Iris pigment epithelial cell (primary cell): ENCODE measurements around the gene RADX.

Experiments used
- DNase-seq: peaks from one replicate; pipeline ENCODE4 v3.0.0-alpha.2; 2011; ENCODE audit warnings: low read depth

RADX gene

DNA sequence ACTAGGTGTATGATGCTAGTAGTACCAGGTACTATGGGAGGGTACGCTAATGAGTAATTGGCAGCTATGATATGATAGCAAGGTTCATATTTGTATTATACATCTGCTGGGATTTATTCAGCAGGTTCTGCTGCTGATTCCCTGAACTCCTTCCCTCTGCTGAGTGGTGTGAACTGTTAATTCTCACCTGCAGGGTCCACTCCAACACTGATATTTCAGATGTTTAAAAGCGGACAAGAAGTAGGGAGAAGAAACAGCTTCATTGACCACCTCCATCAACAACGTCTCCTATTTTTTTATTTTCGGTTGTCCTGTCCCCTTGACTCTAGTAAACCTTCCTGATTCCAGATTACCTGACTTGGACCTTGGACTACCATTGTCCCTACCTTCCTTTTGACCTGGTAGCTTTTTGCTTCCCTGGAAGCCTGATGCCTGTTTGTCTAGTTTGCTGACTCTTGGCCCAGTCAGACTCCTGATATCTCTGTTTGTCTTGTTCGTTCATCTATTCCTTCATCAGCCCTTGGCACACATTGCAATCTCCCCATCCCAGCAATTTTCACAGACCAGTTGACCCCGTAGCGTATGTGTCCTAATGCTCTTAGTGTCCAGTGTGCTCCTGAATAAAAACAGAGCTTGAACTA, 80.8 kb downstream of the RADX start:
- DNase-seq: no peak

DNA sequence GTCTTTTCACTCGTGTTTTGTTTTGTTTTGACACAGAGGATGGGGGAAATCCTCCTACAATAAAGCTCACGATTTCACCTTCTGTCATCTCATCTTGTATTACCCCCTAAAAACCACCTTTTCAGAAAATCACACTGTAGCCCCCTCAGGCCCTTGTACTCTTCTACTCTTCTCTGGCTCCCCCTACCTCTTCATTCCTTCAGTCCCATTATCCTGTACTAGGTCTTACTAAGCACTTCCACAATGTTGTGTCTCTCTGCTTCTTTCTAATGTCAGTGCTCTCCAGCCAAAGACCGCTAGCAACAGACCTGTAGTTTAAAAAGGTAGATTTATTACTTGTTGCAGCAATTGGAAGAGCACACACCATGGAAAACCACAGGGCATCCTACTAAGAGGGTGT, 84.7 kb downstream of the RADX start:
- DNase-seq: no peak

GRCh38 chrX:106698693-106699092, 86.9 kb downstream of the RADX start:
- DNase-seq: peak; percentile 35

- no peak for DNase-seq
Observed at GRCh38 chrX:106702636-106703035, 90.9 kb downstream of the RADX start.

GRCh38 chrX:106706466-106706865, 94.7 kb downstream of the RADX start:
- DNase-seq: no peak

GRCh38 chrX:106707771-106708454, 96.1 kb downstream of the RADX start:
- peak; percentile 90 for DNase-seq

DNA sequence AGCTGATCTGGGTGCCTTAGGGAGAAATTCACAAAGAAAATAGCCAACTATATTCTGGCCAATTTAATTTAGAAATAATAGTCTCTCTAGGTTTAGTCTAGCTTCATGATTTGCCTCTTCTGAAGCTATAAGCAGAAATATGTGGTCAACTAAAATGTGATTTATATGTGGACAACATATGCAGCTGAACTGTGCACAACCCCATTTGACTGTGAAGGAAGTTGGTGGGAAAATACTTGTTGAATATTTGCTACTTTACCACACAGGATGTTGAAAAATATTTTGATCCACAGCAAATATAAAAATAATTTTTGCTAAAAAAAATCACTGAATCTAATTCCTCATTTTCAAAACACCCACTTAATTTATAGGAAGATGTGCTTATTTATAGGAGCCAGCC, 99.0 kb downstream of the RADX start:
- DNase-seq: peak; percentile 7

- DNase-seq: no peak
Observed at GRCh38 chrX:106711375-106711774, 99.6 kb downstream of the RADX start.

- no peak for DNase-seq
Observed at GRCh38 chrX:106716004-106716403, 104.2 kb downstream of the RADX start.

DNA sequence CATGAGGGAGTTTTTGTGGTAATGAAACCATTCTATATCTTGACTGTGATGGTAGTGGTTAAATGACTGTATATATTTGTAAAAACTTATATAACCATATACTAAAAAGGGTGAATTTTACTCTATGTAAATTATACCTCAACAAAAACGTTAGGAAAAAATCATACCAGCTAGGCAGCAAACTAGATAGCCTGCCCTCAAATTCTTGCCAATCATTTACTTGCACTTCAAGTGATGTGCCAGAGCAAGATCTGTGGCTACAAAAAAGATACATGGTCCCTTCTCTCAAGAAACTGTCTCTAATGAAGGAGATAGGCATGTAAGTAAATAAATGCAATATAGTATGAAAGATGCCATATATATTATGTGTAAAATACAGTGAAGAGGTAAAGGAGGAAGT, 104.7 kb downstream of the RADX start:
- no peak for DNase-seq

- DNase-seq: no peak
Observed at GRCh38 chrX:106718709-106719108, 106.9 kb downstream of the RADX start.

GRCh38 chrX:106725931-106726330, 114.2 kb downstream of the RADX start:
- DNase-seq: no peak

DNA sequence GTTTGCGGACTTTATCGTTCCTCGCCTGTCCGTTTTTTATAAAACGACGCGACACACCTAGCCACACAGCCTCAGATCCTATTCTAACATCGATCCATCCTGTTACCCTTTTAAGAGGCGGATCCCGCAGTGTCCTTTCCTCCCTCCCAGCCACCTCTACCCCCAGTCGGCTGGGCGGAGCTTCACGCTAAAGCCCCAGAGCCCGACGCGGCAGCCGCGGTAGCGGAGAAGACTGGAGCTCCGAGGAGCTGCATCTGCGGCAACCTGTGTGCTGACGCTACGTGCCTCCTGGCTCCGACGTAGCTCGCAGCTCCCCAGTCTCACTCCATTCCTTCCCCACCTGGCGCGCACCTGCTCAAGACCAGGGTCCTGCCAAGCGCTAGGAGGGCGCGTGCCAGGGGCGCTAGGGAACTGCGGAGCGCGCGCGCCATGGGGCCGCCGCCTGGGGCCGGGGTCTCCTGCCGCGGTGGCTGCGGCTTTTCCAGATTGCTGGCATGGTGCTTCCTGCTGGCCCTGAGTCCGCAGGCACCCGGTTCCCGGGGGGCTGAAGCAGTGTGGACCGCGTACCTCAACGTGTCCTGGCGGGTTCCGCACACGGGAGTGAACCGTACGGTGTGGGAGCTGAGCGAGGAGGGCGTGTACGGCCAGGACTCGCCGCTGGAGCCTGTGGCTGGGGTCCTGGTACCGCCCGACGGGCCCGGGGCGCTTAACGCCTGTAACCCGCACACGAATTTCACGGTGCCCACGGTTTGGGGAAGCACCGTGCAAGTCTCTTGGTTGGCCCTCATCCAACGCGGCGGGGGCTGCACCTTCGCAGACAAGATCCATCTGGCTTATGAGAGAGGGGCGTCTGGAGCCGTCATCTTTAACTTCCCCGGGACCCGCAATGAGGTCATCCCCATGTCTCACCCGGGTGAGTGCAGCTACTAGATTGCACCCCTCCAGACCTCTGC, 115.0 kb downstream of the RADX start, which contains the start of gene RNF128:
Gene RNF128 (plus strand): TSS at position 217 of the 953 bp plus-strand sequence. CDS start 213 bp downstream, at position 430.
- DNase-seq: peak; percentile 7

GRCh38 chrX:106728337-106728736, 116.6 kb downstream of the RADX start:
- no peak for DNase-seq
